ENCODE data around the gene PBX2. TPM values are rescaled to one million over a fixed set of nuclear protein-coding genes. Genes with fewer than 3 reads are reported as not detected.

The PBX2 gene, protein sequence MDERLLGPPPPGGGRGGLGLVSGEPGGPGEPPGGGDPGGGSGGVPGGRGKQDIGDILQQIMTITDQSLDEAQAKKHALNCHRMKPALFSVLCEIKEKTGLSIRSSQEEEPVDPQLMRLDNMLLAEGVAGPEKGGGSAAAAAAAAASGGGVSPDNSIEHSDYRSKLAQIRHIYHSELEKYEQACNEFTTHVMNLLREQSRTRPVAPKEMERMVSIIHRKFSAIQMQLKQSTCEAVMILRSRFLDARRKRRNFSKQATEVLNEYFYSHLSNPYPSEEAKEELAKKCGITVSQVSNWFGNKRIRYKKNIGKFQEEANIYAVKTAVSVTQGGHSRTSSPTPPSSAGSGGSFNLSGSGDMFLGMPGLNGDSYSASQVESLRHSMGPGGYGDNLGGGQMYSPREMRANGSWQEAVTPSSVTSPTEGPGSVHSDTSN
- total RNA-seq = 10 to 100 TPM; 21.3 to 52.5 TPM
- polyA plus RNA-seq = 10 to 100 TPM in 1 of 2 donors, 1 to 10 TPM in 1; 1.5 to 16.0 TPM

DNA sequence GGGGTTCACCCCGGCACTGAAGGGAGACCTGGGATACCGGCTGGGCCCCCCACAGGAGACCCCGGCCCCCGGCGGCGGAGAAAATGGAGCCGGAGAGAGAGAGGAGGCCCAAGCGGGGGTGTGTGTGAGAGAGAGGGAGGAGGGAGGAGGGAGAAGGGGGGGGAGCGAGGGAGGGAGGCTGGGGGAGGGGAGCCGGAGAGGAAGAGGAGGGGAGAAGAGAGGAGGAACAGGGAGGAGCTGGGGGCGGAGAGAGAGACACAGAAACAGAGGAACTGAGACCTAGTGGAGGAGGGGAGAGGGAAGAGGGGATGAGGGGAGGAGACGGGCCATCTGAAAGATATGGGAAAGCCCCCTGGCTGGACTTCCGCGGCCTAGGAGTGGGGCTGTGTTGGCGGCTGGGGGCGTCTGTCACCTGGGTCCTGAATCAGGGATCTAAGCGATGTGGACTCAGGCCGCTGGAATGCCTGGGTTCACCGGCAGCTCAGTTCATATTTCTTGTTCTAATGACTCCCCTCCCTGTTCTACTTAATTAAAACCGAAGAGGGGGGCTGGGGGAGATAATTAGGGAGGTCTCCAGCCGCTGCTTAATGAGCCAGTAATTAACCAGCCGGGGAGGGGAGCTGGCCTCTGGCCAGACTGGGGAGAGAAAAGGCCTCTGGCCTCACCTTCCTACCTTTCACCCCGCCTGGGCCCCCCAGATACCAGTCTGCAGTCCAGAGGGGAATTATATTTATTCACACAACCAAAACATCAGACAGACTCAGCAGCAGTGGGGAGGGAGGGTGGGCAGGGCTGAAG is at the start of gene PBX2:
Gene PBX2 (minus strand): TSS at position 149 of the 798 bp plus-strand sequence. CDS start 287 bp downstream, outside the sequence.
- Histone ChIP-seq H3K9ac (ENCODE audit: low read depth in 1 of 2, low read length in 2 of 2) (peak within 1 kb of the TSS; percentile 88), H3K27ac (ENCODE audit: low read depth in 1 of 2, low read length in 2 of 2) (peak within 1 kb of the TSS; percentile 75 to 97), H3K4me3 (ENCODE audit: low read depth in 1 of 3, low read length in 3 of 3) (peak within 1 kb of the TSS; percentile 72 to 77 (median 73)), H3K27me3 (ENCODE audit: control insufficient read depth in 4 of 4, insufficient read depth in 4 of 4, low read length in 3 of 4) (no peaks in the 10 kb centered on the region), H3K4me1 (ENCODE audit: control insufficient read depth in 4 of 4, insufficient read depth in 4 of 4, low read length in 3 of 4) (peaks cover 8 to 33% (median 22%) of the 10 kb centered on the region in 4 donors), H3K36me3 (ENCODE audit: control insufficient read depth in 4 of 4, insufficient read depth in 3 of 4, low read depth in 1 of 4, low read length in 3 of 4) (peaks cover 0 to 14% (median 8%) of the 10 kb centered on the region in 4 donors), H3K9me3 (ENCODE audit: control insufficient read depth in 4 of 4, low read length in 3 of 4) (no peaks in the 10 kb centered on the region)
- DNase-seq (ENCODE audit: low spot score) = peak; percentile 90
- 3% methylated on average over 23 of the region's 23 CpGs for WGBS
- no peak for TF ChIP-seq EGR1 (IDR thresholded peaks at IDR 0.05; ENCODE audit: low read depth in 2 of 2)
- TF ChIP-seq NR2F2 (IDR thresholded peaks at IDR 0.05) = peak; percentile 10
- peak in 1 of 2 donors; percentile 4 for TF ChIP-seq HNF4A (conservative IDR thresholded peaks at IDR 0.05)
- TF ChIP-seq YY1 (IDR thresholded peaks at IDR 0.05) = peak; percentile 72
- TF ChIP-seq HNF4G (IDR thresholded peaks at IDR 0.05) = no peak
- TF ChIP-seq, protein P1, sequence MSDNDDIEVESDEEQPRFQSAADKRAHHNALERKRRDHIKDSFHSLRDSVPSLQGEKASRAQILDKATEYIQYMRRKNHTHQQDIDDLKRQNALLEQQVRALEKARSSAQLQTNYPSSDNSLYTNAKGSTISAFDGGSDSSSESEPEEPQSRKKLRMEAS (IDR thresholded peaks at IDR 0.05) = no peak
- TF ChIP-seq SP1 (IDR thresholded peaks at IDR 0.05) = peak; percentile 45
- no peak for TF ChIP-seq JUND (IDR thresholded peaks at IDR 0.05)
- peak in 1 of 2 donors; percentile 31 for TF ChIP-seq RXRA (IDR thresholded peaks at IDR 0.05)
- TF ChIP-seq, protein P2, sequence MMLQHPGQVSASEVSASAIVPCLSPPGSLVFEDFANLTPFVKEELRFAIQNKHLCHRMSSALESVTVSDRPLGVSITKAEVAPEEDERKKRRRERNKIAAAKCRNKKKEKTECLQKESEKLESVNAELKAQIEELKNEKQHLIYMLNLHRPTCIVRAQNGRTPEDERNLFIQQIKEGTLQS (IDR thresholded peaks at IDR 0.05) = no peak
- TF ChIP-seq GABPA (IDR thresholded peaks at IDR 0.05 in 1 of 2, conservative IDR thresholded peaks at IDR 0.05 in 1 of 2) = peak in 1 of 2 donors; percentile 66
- peak in 1 of 2 donors; percentile 36 for TF ChIP-seq RAD21 (IDR thresholded peaks at IDR 0.05)

DNA sequence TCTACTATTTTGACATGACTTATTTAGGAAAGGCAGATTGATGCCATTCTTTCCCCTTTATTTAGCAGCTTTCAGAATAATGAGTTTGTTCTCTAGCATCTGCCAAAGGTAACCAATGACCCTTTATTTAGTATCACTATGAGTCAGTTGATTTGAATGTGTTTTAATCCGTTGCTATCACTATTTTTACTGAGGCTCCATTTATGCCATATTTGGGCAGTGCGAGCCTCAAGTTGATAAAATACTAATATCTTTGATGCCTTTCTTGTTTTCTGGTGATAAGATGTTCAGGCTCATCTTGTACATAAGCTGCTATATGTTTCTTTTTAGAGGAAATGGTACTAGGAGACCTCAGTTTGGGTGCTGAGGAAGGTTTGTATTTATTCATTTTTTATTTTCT is 49.5 kb upstream of the PBX2 start:
- H3K4me3 ChIP-seq (ENCODE audit: low read depth in 1 of 3, low read length in 3 of 3) = no peak overlapping the region
- no peaks in the 10 kb centered on the region for H3K9me3 ChIP-seq (ENCODE audit: control insufficient read depth in 4 of 4, low read length in 3 of 4)
- H3K36me3 ChIP-seq (ENCODE audit: control insufficient read depth in 4 of 4, insufficient read depth in 3 of 4, low read depth in 1 of 4, low read length in 3 of 4) = no peaks in the 10 kb centered on the region
- no peak for DNase-seq (ENCODE audit: low spot score)
- H3K9ac ChIP-seq (ENCODE audit: low read depth in 1 of 2, low read length in 2 of 2) = no peak overlapping the region
- peaks cover 0 to 2% (median 0%) of the 10 kb centered on the region in 4 donors for H3K4me1 ChIP-seq (ENCODE audit: control insufficient read depth in 4 of 4, insufficient read depth in 4 of 4, low read length in 3 of 4)
- TF ChIP-seq, protein P3, sequence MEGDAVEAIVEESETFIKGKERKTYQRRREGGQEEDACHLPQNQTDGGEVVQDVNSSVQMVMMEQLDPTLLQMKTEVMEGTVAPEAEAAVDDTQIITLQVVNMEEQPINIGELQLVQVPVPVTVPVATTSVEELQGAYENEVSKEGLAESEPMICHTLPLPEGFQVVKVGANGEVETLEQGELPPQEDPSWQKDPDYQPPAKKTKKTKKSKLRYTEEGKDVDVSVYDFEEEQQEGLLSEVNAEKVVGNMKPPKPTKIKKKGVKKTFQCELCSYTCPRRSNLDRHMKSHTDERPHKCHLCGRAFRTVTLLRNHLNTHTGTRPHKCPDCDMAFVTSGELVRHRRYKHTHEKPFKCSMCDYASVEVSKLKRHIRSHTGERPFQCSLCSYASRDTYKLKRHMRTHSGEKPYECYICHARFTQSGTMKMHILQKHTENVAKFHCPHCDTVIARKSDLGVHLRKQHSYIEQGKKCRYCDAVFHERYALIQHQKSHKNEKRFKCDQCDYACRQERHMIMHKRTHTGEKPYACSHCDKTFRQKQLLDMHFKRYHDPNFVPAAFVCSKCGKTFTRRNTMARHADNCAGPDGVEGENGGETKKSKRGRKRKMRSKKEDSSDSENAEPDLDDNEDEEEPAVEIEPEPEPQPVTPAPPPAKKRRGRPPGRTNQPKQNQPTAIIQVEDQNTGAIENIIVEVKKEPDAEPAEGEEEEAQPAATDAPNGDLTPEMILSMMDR (IDR thresholded peaks at IDR 0.05; ENCODE audit: low read depth, low read length, missing input control) = no peak
- WGBS = 87% methylated on average over 2 of the region's 2 CpGs
- H3K27me3 ChIP-seq (ENCODE audit: control insufficient read depth in 4 of 4, insufficient read depth in 4 of 4, low read length in 3 of 4) = peaks cover 0 to 5% (median 0%) of the 10 kb centered on the region in 4 donors
- H3K27ac ChIP-seq (ENCODE audit: low read depth in 1 of 2, low read length in 2 of 2) = no peak overlapping the region

DNA sequence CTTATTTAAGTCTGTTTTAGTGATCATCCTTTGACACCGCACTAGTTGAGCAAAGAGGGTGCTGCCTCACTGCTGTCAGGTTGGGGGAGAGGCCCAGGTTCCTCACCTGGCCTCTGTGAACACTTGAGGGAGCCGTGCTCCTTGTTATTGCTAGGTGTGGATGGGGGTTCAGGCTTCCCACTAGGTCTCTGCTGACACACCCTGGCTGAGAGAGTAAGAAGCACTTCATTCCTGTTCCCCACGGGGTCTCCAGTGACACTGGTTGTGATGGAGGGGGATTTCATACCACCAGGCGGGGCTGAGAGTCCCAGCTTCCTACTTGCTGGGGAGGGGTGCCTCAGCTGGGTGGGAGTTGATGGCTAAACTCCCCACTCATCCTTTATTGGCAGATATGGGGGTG is 44.9 kb upstream of the PBX2 start:
- Histone ChIP-seq H3K9ac (ENCODE audit: low read depth in 1 of 2, low read length in 2 of 2) (no peak overlapping the region), H3K4me3 (ENCODE audit: low read depth in 1 of 3, low read length in 3 of 3) (no peak overlapping the region), H3K27ac (ENCODE audit: low read depth in 1 of 2, low read length in 2 of 2) (no peak overlapping the region), H3K4me1 (ENCODE audit: control insufficient read depth in 4 of 4, insufficient read depth in 4 of 4, low read length in 3 of 4) (no peaks in the 10 kb centered on the region), H3K9me3 (ENCODE audit: control insufficient read depth in 4 of 4, low read length in 3 of 4) (no peaks in the 10 kb centered on the region), H3K36me3 (ENCODE audit: control insufficient read depth in 4 of 4, insufficient read depth in 3 of 4, low read depth in 1 of 4, low read length in 3 of 4) (no peaks in the 10 kb centered on the region), H3K27me3 (ENCODE audit: control insufficient read depth in 4 of 4, insufficient read depth in 4 of 4, low read length in 3 of 4) (no peaks in the 10 kb centered on the region)
- no peak for DNase-seq (ENCODE audit: low spot score)
- WGBS = 59% methylated on average over 4 of the region's 4 CpGs
- no peak for TF ChIP-seq JUND (IDR thresholded peaks at IDR 0.05)
- TF ChIP-seq, protein P4, sequence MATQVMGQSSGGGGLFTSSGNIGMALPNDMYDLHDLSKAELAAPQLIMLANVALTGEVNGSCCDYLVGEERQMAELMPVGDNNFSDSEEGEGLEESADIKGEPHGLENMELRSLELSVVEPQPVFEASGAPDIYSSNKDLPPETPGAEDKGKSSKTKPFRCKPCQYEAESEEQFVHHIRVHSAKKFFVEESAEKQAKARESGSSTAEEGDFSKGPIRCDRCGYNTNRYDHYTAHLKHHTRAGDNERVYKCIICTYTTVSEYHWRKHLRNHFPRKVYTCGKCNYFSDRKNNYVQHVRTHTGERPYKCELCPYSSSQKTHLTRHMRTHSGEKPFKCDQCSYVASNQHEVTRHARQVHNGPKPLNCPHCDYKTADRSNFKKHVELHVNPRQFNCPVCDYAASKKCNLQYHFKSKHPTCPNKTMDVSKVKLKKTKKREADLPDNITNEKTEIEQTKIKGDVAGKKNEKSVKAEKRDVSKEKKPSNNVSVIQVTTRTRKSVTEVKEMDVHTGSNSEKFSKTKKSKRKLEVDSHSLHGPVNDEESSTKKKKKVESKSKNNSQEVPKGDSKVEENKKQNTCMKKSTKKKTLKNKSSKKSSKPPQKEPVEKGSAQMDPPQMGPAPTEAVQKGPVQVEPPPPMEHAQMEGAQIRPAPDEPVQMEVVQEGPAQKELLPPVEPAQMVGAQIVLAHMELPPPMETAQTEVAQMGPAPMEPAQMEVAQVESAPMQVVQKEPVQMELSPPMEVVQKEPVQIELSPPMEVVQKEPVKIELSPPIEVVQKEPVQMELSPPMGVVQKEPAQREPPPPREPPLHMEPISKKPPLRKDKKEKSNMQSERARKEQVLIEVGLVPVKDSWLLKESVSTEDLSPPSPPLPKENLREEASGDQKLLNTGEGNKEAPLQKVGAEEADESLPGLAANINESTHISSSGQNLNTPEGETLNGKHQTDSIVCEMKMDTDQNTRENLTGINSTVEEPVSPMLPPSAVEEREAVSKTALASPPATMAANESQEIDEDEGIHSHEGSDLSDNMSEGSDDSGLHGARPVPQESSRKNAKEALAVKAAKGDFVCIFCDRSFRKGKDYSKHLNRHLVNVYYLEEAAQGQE (IDR thresholded peaks at IDR 0.05) = no peak
- no peak for TF ChIP-seq TAF1 (conservative IDR thresholded peaks at IDR 0.05)
- TF ChIP-seq HNF4G (IDR thresholded peaks at IDR 0.05) = no peak
- TF ChIP-seq, protein P1 (IDR thresholded peaks at IDR 0.05) = no peak
- TF ChIP-seq, protein P2 (IDR thresholded peaks at IDR 0.05) = no peak
- TF ChIP-seq, protein P3 (IDR thresholded peaks at IDR 0.05; ENCODE audit: low read depth, low read length, missing input control) = no peak
